ENCODE results near the gene ARVCF.

Gene ARVCF

GRCh38 chr22:20044495-20045151 is 28.0 kb upstream of the ARVCF start:
- TF ChIP-seq, protein P1, sequence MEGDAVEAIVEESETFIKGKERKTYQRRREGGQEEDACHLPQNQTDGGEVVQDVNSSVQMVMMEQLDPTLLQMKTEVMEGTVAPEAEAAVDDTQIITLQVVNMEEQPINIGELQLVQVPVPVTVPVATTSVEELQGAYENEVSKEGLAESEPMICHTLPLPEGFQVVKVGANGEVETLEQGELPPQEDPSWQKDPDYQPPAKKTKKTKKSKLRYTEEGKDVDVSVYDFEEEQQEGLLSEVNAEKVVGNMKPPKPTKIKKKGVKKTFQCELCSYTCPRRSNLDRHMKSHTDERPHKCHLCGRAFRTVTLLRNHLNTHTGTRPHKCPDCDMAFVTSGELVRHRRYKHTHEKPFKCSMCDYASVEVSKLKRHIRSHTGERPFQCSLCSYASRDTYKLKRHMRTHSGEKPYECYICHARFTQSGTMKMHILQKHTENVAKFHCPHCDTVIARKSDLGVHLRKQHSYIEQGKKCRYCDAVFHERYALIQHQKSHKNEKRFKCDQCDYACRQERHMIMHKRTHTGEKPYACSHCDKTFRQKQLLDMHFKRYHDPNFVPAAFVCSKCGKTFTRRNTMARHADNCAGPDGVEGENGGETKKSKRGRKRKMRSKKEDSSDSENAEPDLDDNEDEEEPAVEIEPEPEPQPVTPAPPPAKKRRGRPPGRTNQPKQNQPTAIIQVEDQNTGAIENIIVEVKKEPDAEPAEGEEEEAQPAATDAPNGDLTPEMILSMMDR (IDR thresholded peaks at IDR 0.05; ENCODE audit: insufficient read depth, low read length, missing control alignments) = no peak
- ChIA-PET CTCF (interaction anchor here (1.7 kb wide), 1 partner anchor 29 kb away, joined by 3 read pairs; no protein-coding TSS in a partner anchor), POLR2A (no interaction called here)
- no peak for DNase-seq (ENCODE audit: low read depth, low spot score)
- no peak overlapping the region for H3K4me3 ChIP-seq (ENCODE audit: low read depth, low read length)

GRCh38 chr22:20043997-20044342 is 27.3 kb upstream of the ARVCF start:
- no peak overlapping the region for H3K4me3 ChIP-seq (ENCODE audit: low read depth, low read length)
- ChIA-PET POLR2A (no interaction called here), CTCF (no interaction called here)
- no peak for DNase-seq (ENCODE audit: low read depth, low spot score)
- TF ChIP-seq, protein P1 (IDR thresholded peaks at IDR 0.05; ENCODE audit: insufficient read depth, low read length, missing control alignments) = no peak

DNA sequence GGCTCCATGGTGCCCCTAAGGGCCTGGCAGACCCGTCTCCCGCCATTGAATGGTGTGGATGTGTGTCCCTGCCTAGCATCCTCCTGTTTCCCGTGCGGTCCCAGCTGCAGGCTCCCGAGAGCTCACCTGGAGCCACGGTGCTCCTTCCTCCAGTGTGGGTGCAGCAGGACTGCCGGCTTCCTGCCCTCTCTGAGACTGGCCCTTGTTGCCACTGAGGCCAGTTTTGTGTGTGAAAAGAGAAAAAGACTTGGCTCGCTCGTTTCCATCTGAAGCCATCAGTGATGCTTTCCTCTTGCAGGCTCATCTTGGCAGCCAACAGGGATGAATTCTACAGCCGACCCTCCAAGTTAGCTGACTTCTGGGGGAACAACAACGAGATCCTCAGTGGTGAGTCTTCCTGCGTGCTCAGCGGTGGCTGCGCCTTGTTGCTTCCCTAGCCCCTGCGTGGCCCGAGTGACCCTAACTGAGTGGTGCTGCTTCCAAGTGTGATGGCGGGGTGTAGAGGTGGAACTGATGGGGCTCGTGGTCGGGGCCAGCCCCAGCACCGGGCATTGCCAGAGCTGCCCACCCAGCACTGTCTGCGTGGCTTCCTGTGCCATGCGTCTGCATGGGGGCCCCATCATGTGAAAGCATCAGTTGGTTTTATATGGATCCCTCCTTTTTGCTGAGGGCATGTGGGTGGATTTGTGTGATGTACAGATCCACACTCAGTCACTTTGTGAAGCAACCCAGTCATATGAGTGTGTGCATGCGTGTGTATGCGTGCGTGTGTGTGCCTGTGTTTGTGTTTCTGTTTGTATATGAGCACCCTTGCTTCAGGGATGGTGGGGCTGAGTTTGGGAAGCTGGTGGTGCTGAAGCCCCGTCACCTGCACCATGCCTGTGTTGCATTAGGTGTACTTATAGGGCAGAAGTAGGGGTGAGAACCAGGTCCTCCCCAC is 26.7 kb upstream of the ARVCF start:
- ChIA-PET CTCF (no interaction called here), POLR2A (no interaction called here)
- no peak overlapping the region for H3K4me3 ChIP-seq (ENCODE audit: low read depth, low read length)
- TF ChIP-seq, protein P1 (IDR thresholded peaks at IDR 0.05; ENCODE audit: insufficient read depth, low read length, missing control alignments) = no peak
- DNase-seq (ENCODE audit: low read depth, low spot score) = no peak

- ChIA-PET POLR2A (no interaction called here), CTCF (no interaction called here)
- no peak overlapping the region for H3K4me3 ChIP-seq (ENCODE audit: low read depth, low read length)
- no peak for DNase-seq (ENCODE audit: low read depth, low spot score)
- TF ChIP-seq, protein P1 (IDR thresholded peaks at IDR 0.05; ENCODE audit: insufficient read depth, low read length, missing control alignments) = no peak
Observed at GRCh38 chr22:20040327-20041200, 23.9 kb upstream of the ARVCF start.

GRCh38 chr22:20039683-20040325 is 23.2 kb upstream of the ARVCF start:
- ChIA-PET CTCF (no interaction called here), POLR2A (no interaction called here)
- no peak overlapping the region for H3K4me3 ChIP-seq (ENCODE audit: low read depth, low read length)
- DNase-seq (ENCODE audit: low read depth, low spot score) = no peak
- TF ChIP-seq, protein P1 (IDR thresholded peaks at IDR 0.05; ENCODE audit: insufficient read depth, low read length, missing control alignments) = no peak
